ENCODE results near the gene NR4A3.
A peak's percentile ranks its signal among the peaks of the same experiment; 100 is the strongest.

Gene NR4A3

GRCh38 chr9:99878651-99879050, 57.0 kb downstream of the NR4A3 start:
- Histone ChIP-seq H3K9me3 (ENCODE audit: insufficient read depth, low read depth, low read length) (no peaks in the 10 kb centered on the region), H4K20me1 (ENCODE audit: insufficient read depth, low read length, poor library complexity, severe bottlenecking) (no peaks in the 10 kb centered on the region), H3F3A (ENCODE audit: low read depth) (no peaks in the 10 kb centered on the region), H3K4me1 (ENCODE audit: insufficient read depth, low read length, poor library complexity, severe bottlenecking) (no peaks in the 10 kb centered on the region), H2AFZ (ENCODE audit: low read length) (no peak overlapping the region), H3K9ac (ENCODE audit: low read depth, low read length, poor library complexity, severe bottlenecking) (no peak overlapping the region), H3K9me2 (replicated peaks; ENCODE audit: low read depth, low read length) (no peaks in the 10 kb centered on the region), H3K4me2 (ENCODE audit: low read depth, low read length, poor library complexity, severe bottlenecking) (no peak overlapping the region), H3K4me3 (ENCODE audit: low read length, poor library complexity, severe bottlenecking) (no peak overlapping the region), H3K79me2 (ENCODE audit: insufficient read depth, low read length) (no peaks in the 10 kb centered on the region), H3K27me3 (ENCODE audit: insufficient read depth, low read length, poor library complexity, severe bottlenecking) (no peaks in the 10 kb centered on the region), H3K36me3 (ENCODE audit: insufficient read depth, low read length) (no peaks in the 10 kb centered on the region)
- TF ChIP-seq EZH2phosphoT487 (IDR thresholded peaks at IDR 0.05; ENCODE audit: borderline replicate concordance) (no peak), CTCF (conservative IDR thresholded peaks at IDR 0.05; ENCODE audit: low read length) (no peak)

- H3K9ac ChIP-seq (ENCODE audit: low read depth, low read length, poor library complexity, severe bottlenecking): no peak overlapping the region
- H3K4me2 ChIP-seq (ENCODE audit: low read depth, low read length, poor library complexity, severe bottlenecking): no peak overlapping the region
- H3K79me2 ChIP-seq (ENCODE audit: insufficient read depth, low read length): no peaks in the 10 kb centered on the region
- no peak overlapping the region for H3K4me3 ChIP-seq (ENCODE audit: low read length, poor library complexity, severe bottlenecking)
- TF ChIP-seq EZH2phosphoT487 (IDR thresholded peaks at IDR 0.05; ENCODE audit: borderline replicate concordance) (no peak), CTCF (conservative IDR thresholded peaks at IDR 0.05; ENCODE audit: low read length) (no peak)
- H2AFZ ChIP-seq (ENCODE audit: low read length): no peak overlapping the region
- H4K20me1 ChIP-seq (ENCODE audit: insufficient read depth, low read length, poor library complexity, severe bottlenecking): no peaks in the 10 kb centered on the region
- no peaks in the 10 kb centered on the region for H3K36me3 ChIP-seq (ENCODE audit: insufficient read depth, low read length)
- H3K9me2 ChIP-seq (replicated peaks; ENCODE audit: low read depth, low read length): no peaks in the 10 kb centered on the region
- H3K27me3 ChIP-seq (ENCODE audit: insufficient read depth, low read length, poor library complexity, severe bottlenecking): no peaks in the 10 kb centered on the region
- peaks cover 14% of the 10 kb centered on the region for H3K4me1 ChIP-seq (ENCODE audit: insufficient read depth, low read length, poor library complexity, severe bottlenecking)
- no peaks in the 10 kb centered on the region for H3F3A ChIP-seq (ENCODE audit: low read depth)
- no peaks in the 10 kb centered on the region for H3K9me3 ChIP-seq (ENCODE audit: insufficient read depth, low read depth, low read length)
These were observed 60.1 kb downstream of the NR4A3 start for GRCh38 chr9:99881769-99882168.

- Histone ChIP-seq H3F3A (ENCODE audit: low read depth) (no peaks in the 10 kb centered on the region), H3K79me2 (ENCODE audit: insufficient read depth, low read length) (no peaks in the 10 kb centered on the region), H3K9me2 (replicated peaks; ENCODE audit: low read depth, low read length) (no peaks in the 10 kb centered on the region), H3K4me2 (ENCODE audit: low read depth, low read length, poor library complexity, severe bottlenecking) (peak overlapping the region; percentile 28), H3K4me1 (ENCODE audit: insufficient read depth, low read length, poor library complexity, severe bottlenecking) (peaks cover 14% of the 10 kb centered on the region), H3K36me3 (ENCODE audit: insufficient read depth, low read length) (no peaks in the 10 kb centered on the region), H3K27me3 (ENCODE audit: insufficient read depth, low read length, poor library complexity, severe bottlenecking) (no peaks in the 10 kb centered on the region), H2AFZ (ENCODE audit: low read length) (peak overlapping the region; percentile 80), H4K20me1 (ENCODE audit: insufficient read depth, low read length, poor library complexity, severe bottlenecking) (no peaks in the 10 kb centered on the region), H3K4me3 (ENCODE audit: low read length, poor library complexity, severe bottlenecking) (peak overlapping the region; percentile 24), H3K9ac (ENCODE audit: low read depth, low read length, poor library complexity, severe bottlenecking) (peak overlapping the region; percentile 12), H3K9me3 (ENCODE audit: insufficient read depth, low read depth, low read length) (no peaks in the 10 kb centered on the region)
- no peak for TF ChIP-seq EZH2phosphoT487 (IDR thresholded peaks at IDR 0.05; ENCODE audit: borderline replicate concordance)
- TF ChIP-seq CTCF (conservative IDR thresholded peaks at IDR 0.05; ENCODE audit: low read length): no peak
These were observed 64.1 kb downstream of the NR4A3 start for GRCh38 chr9:99885747-99886146.

Data from Loucy (cell line).